GM18511 (cell line): ENCODE measurements around the gene TARBP2.

Experiments
- ATAC-seq: cut with Tn5 transposase; IDR thresholded peaks from one replicate; pipeline ENCODE4 v1.9.1; 2021; ENCODE audit warnings: mild to moderate bottlenecking, moderate library complexity; ENCODE audit not compliant: unreplicated experiment

The TARBP2 gene

DNA sequence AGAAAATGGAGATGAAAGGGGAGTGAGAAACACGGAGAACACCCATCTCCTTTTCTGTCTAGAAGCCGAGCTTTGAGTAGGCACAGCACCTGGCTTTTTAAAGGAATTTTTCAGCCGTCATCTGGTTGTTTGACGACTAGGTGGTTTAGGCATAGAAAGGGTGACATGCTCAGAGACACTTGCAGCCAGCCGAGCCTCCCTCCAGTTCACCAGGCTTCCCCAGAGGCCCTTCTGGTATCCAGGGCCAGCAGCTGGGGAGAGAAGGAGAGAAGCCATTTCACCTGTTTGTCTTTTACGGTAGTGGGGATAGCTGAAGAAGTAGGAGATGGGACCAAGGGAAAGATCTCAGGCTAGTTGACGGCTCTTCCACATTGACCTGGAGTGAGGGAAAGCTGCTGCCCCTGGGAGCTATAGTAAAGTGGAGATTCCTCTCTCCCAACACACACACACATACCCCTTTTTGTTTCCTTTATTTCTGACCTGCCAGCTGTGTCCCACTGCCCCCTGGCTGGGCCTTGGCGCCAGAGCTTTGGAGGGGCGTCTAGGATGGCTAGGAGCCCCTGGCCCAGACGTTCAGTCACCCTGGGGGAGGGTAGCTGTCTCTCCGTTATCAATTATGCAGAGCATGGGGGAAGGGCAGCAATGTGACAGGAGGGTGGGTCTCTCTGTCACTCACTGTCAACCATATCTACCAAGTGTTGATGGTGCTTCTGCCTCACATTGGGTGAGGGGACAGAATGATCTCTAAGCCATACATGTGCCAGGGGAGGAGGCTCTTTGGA lies 7.3 kb upstream of the TARBP2 start:
- no peak for ATAC-seq

DNA sequence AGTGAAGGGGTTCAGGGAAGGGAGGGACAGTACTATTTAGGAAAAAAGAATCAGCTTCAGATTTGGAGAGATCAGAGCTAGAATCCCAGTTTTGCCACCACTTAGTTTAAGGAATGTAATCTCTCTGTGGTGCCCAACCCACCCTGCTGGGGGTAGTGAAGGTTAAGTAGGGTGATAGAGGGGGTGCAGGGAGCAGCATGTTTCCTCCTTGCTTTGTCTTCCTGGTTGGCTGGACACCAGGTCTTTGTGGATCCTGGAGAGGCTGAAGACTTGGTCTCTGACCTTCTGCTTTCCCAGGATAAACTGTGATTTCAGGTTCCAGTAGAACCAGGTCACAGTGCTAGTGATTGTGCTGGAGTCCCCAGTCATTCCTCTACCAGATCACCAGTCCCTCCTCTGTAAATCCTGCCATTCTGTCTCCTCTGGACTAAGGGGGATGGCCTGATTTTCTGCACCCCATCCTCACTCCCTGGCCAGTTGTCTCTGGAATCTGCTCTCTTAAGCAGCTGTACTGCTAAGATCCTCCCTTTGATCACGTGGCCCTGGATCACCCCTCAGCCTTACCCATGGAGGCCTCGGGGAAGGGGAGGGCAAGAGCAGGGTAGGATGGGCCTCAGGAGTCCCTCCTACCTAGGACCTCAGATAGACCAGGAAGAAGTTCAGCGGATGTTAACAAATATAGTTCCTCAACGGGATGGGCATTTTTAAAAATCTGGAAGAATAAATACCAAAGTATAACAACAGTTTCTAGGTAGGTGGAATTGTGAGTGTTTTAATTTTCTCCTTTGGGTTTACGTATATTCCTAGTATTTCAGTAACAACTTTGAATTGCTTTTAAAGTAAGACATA lies 5.0 kb upstream of the TARBP2 start:
- ATAC-seq: no peak

DNA sequence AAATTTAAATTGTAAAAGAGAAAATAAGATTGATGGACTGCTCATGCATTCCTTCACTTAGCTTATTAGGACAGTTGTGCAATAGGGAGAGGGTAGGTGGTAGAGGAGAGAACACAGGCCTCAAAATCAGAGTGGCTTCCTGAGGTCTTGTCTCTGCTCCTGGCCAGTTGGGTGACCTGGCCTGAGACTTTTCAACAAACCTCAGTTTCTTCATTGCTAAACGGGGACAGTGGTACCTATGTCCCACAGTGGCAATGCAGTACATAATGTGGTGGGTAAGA lies 4.4 kb upstream of the TARBP2 start:
- no peak for ATAC-seq

DNA sequence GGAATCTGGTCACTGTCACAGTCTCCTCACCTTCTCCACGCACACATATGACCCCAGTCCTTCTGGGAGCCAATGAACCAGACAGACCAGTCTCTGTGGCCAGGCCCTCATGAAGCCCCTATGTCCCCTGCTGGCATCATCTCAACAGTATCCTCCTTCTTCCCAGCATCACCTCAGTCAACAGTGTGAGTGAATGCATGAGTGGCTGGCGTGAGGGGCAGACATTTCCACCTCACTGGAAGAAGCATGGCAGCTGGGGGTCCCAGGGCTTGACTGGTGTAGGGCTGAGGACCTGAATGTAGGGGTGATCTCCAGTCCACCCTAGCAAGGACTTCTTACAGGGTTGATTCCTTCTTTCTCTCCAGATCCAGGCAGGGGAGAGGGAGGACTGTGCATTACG lies 3.6 kb upstream of the TARBP2 start:
- no peak for ATAC-seq

DNA sequence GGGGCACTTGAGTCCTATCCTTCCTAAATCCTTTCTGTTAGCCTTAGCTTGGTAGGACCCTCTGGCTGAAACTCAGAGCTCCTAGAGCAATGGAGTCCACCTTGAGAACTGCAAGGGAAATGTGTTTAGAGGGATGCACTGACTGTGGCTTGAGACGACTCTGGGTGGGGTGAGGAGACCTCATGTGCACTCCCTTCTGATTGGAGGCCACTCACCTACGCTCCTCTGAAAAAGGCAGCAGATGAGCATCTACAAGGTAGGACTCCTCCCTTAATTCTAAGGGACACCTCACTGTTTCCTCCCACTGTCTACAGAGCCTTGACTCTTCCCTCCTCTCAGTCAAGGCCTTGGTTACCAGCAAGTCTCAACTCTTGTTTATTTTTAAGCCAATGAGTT lies 2.9 kb upstream of the TARBP2 start:
- ATAC-seq: no peak

DNA sequence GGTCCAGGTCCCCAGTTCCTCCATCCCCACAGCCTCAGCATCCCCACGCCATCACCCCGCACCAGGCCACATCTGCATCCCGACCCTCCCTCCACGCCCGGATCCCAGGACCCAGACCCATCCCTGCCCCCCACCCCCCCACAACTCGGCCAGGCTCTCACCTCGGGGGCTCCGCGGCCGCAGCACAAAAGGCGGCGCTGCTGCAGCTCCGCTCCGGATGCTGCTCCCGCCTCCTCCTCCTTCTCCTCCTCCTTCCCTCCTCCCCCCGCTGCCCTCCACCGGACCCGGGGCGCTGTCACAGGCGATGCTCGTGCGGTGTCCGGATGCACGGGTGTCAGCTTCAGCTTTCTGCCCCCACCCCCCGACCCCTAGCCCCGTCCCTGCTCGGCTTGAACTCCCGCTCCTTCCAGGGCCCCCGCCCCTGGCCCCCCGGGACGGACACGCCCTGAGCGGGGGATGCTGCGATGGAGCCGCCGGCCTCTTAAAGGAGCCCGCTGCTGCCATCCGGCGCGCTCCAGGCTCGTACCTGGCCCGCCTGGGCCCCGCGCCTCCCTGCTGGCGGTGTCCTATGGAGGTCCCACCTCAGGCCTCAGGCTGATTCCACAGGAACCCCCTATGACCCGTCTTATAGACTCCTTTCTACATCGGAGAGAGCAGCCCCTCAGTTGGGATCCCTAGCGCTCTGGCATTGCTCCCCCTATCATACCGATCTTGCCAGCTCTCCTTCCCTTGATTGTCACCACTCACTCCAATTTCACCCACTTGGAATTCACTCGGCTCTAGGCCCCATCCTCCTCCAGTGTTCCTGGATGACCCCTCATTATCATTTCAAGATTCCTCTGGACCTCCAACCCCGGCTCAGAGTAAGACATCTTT lies 1.6 kb upstream of the TARBP2 start, which contains the start of gene MAP3K12:
MAP3K12 (minus strand) TSS at position 193 of the 876 bp plus-strand sequence. CDS start 12,067 bp downstream, outside the sequence.
- ATAC-seq: no peak

DNA sequence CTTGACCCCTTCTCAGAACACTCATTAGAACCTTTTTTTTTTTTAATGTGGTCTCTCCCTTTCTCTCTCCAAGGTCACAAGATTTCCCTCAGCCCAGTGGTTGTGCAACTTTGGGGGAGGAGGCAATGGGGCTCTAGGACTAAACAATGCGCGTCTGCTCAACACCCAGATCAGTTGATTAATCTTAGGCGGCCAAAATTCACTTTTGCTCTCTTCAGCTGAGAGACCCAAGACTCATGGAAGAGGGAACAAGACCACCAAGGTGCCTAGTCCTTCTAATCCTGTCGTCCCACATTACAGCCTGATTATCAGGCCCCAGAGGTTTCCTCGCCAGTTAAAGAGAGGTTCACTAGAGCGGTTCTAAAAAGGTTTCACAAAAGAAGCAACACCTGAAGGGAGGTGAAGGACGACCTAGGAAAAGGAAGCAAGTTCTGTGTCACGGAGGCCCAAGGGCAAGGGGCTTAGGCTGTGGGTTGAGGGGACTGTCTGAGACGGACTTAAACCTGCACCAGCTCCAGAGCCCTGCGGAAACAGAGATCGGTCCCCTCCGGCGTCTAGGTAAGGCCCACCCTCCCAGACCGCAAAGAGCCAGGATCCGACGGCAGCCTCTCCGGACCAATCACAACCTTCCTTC lies 824 bp upstream of the TARBP2 start:
- ATAC-seq: no peak

DNA sequence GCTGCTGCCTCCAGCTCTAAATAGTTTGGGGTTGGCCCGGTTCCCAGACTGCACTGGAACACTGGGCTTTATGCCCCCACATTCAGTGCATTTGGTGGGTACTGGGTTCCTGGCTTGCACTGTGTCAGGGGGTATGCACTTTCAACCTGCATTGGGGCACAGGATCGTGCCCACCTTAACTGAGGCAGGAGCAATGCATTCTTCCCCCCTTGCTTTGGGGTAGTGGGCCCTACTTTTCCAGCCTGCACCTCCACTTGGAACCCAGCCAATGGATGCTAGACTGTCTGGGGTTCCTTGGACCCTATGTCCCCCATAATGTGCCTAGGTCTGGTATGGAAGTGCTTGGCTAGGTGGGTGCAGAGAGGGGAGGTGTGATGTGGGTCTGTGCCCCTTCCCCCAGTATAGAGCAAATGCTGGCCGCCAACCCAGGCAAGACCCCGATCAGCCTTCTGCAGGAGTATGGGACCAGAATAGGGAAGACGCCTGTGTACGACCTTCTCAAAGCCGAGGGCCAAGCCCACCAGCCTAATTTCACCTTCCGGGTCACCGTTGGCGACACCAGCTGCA lies 615 bp downstream of the TARBP2 start:
- no peak for ATAC-seq

DNA sequence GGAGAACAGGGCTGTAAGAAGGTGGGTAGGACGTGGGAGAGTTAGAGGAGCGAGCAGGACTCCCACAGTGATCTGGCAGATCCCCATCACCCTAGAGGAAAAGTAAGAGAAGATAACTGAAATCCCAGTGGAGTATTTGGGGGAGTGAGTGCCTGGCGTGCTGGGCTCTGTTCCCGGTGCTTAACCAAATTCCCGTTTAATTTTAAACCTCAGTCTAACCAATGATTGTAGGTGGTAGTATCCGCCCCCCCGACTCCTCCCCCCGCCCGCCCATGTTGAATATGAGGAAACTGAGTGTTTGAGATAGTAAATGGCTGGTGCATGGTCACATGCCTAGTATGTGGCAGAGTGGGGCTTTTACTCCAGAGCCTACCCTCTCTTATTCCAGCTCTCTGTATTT lies 1.2 kb downstream of the TARBP2 start:
- ATAC-seq: no peak

DNA sequence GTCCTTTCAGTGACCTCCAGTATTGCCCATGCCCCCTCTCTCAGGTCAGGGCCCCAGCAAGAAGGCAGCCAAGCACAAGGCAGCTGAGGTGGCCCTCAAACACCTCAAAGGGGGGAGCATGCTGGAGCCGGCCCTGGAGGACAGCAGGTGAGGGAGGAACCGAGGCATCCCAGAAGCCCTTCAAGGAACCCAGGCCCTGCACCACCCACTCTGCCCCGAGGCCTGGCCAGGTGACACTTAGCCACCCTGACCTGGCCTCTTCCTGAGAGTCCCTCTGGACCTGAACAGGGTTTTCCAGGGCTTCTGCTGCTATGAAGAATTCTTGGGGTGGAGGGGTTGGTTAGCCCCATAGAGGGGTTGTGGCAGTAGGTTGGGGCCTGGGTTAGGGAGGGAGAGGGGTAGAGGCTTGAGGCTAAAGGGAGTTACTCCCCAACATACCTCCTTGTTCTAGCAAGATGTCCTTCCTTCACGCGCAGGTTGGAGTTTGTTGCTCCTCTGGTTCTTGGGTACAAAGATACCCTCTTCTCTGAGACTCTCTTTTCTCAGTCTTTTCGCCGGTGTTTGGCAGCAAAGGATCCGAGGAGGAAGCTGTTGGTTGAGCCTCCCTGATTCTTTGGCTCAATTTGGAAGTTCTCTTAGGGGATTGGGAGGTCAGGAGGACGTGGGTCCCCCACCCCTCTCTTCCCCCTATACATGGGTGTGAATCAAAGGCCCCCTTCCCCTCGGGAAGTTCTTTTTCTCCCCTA lies 2.1 kb downstream of the TARBP2 start:
- no peak for ATAC-seq

DNA sequence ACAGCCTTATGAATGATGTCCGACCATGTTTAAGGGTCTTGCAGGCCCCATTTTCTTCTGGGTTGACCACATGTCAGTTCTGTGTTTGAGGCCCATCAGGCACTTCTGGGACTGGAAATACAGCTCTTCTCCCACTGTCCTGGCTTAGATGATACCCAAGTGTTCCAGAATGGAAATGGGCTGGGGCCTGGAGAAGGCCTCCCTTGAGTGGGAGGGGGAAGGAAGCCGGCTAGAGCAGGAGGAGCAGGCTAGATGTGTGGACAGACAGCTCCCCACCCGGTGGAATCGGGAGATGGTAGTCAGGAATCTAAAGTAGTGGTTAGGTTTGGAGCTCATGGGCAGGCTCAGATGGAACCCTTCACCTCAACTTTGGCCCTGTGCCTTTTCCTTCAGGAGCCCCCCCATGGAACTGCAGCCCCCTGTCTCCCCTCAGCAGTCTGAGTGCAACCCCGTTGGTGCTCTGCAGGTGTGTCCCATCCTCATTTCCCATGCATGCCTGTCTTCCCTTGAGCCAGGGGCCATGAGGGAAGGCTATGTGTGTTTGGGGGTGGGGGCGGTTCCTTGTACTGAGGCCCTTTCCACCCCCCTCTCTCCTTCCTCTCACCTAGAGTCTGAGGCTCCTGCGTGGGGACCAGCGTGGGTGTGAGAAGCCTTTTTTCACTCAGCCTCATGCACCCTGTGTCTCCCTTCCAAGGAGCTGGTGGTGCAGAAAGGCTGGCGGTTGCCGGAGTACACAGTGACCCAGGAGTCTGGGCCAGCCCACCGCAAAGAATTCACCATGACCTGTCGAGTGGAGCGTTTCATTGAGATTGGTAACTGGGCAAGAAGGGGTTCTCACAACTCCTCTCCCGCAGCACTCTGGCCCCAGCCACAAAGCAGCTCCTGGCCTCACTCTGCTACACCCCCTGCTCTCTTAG lies 3.2 kb downstream of the TARBP2 start:
- ATAC-seq: no peak

DNA sequence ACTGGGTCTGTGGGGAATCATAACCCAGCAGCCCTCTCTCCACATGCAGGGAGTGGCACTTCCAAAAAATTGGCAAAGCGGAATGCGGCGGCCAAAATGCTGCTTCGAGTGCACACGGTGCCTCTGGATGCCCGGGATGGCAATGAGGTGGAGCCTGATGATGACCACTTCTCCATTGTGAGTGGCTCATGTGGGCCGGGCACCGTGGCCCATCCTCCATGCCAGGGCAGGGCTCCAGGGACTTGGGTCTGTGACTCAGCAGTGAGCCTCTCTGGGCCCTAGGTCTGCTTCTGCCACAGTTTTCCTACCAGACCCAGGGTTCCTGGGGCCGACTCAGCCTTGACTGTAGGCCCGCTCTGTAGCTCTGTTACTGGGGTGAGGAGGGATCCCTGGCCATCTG lies 4.0 kb downstream of the TARBP2 start:
- no peak for ATAC-seq

DNA sequence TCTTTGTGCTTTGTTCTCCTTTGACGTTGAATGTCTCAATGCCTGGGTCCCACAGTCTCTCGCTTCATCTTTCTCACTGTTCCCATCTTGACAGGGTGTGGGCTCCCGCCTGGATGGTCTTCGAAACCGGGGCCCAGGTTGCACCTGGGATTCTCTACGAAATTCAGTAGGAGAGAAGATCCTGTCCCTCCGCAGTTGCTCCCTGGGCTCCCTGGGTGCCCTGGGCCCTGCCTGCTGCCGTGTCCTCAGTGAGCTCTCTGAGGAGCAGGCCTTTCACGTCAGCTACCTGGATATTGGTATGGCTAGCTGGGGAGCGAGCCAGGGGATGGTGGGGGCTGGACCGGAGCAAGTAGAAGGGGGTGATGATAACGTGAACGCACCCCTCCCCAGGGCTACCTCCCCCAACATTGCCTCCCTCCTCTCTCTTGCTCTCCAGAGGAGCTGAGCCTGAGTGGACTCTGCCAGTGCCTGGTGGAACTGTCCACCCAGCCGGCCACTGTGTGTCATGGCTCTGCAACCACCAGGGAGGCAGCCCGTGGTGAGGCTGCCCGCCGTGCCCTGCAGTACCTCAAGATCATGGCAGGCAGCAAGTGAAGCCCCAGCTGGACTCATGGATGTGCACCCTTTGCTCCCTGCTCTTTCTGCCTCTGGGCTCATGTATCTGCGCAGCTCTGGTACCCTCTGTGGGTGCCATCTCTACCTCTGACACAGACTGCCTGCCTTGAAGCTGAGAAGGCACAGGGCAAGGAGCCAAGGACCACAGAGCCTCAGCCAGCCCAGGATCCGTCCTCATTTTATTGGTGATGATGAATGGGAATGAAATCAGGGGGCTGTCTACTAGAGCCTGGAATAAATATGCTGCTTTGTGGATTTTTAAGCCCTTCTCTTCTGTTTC lies 4.7 kb downstream of the TARBP2 start:
- ATAC-seq: no peak

DNA sequence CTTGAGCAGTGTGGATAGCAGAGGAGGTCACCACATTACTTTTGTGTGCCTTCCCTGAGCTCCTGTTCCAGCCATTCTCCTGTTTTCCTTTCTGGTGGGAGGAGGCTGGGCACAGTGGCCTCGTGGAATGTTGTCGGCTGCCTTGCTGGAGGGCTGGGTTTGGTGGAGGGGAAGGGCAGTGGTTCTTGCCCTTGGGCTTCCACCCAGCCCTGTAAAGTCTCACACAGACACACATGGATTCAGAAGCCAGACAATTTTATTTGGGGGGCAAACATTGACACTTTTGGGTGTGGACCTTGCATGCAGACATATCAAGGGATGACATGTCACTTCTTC lies 5.3 kb downstream of the TARBP2 start:
- ATAC-seq: no peak

DNA sequence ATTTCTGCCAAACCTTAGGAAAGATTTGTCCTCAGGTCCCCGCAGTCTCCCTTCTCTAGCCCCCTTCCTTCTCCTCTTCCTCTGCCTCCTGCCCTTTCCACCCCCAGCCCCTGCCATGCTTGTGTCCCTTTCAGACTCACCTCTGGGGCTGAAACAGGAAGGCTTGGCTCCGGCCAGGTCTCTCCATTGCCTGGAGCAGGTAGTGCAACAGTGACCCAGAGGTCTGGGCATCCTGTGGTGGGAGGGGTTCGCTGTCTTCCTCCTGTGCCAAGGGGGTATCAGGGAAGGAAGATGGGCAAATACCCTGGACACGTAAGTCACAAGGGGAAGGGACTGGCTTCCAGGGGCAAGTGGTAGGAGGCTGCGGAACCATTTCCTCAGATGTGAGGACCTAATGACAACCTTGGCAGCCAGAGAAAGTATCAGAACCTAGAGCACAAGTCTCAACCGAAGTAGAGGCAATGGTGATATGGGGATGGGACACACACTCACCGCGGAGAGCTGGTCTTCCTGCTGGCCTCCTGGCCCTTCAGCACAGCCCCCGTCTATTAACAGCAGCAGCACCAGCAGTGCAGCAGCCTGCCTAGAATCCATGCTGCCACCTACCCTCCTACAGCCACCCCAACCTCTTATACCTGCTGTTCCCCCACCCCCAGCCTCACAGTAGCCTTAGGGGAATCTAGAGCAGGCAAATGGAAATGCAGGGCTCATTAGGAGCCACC lies 6.0 kb downstream of the TARBP2 start, which contains the start of gene NPFF:
NPFF (minus strand) TSS at position 604 of the 722 bp plus-strand sequence; CDS start at position 594, 10 bp downstream.
- no peak for ATAC-seq

DNA sequence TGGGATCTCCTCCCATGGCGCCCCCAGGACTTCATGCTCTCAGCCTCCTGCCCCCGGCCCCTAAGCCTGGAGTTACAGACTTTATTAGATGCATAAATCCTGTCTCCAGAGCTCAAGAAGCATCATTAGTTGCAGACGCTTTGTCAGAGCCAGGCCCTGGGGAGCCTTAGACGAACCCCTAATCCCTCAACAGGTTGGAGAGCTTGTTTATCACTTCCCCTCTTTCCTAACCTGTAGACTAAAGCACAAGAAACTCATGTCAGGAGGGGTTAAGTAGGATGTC lies 6.5 kb downstream of the TARBP2 start:
- no peak for ATAC-seq

DNA sequence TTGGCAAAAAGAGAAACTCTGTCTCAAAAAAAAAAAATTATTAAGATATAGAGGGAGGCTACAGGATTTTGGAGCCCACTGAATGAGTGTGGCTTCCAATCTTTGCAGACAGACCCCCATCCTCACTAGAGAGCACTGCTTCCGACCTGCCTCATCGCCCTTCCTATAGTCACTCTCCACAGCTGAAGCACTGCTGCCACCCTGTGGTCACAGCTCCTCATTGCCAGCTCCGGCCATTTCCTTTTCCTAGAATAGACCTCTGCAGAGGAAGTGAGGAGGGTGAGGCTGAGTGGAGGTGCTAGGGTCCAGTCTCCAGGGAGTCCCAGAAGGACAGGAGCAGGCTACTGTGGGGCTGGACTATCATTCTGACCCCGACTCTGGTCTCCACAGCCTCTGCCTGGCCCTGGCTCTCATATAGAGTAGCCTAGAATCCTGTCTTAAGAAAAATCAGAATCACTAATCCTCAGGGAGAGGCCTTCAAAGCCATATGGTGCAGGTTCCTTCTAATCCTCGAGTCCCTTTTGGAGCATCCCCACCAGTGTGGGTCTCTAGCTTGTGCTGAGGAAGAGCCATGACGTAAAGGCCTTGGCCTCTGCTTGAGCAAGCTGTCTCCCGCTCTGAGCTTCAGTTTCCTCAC lies 7.6 kb downstream of the TARBP2 start:
- peak; percentile 91 for ATAC-seq
